HS-5 (cell line): ENCODE measurements around the gene ARHGAP5.

Source experiments
- DNase-seq: peaks from one replicate; pipeline ENCODE4 v3.0.0-alpha.2; 2012; ENCODE audit warnings: low read depth

Gene ARHGAP5, protein sequence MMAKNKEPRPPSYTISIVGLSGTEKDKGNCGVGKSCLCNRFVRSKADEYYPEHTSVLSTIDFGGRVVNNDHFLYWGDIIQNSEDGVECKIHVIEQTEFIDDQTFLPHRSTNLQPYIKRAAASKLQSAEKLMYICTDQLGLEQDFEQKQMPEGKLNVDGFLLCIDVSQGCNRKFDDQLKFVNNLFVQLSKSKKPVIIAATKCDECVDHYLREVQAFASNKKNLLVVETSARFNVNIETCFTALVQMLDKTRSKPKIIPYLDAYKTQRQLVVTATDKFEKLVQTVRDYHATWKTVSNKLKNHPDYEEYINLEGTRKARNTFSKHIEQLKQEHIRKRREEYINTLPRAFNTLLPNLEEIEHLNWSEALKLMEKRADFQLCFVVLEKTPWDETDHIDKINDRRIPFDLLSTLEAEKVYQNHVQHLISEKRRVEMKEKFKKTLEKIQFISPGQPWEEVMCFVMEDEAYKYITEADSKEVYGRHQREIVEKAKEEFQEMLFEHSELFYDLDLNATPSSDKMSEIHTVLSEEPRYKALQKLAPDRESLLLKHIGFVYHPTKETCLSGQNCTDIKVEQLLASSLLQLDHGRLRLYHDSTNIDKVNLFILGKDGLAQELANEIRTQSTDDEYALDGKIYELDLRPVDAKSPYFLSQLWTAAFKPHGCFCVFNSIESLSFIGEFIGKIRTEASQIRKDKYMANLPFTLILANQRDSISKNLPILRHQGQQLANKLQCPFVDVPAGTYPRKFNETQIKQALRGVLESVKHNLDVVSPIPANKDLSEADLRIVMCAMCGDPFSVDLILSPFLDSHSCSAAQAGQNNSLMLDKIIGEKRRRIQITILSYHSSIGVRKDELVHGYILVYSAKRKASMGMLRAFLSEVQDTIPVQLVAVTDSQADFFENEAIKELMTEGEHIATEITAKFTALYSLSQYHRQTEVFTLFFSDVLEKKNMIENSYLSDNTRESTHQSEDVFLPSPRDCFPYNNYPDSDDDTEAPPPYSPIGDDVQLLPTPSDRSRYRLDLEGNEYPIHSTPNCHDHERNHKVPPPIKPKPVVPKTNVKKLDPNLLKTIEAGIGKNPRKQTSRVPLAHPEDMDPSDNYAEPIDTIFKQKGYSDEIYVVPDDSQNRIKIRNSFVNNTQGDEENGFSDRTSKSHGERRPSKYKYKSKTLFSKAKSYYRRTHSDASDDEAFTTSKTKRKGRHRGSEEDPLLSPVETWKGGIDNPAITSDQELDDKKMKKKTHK (N-terminal part only)

GRCh38 chr14:32077081-32078022 lies at the start of gene ARHGAP5:
TSS of gene ARHGAP5 (plus strand) at chr14:32077304. CDS start at chr14:32090670, 13,366 bp downstream.
- DNase-seq = no peak

DNA sequence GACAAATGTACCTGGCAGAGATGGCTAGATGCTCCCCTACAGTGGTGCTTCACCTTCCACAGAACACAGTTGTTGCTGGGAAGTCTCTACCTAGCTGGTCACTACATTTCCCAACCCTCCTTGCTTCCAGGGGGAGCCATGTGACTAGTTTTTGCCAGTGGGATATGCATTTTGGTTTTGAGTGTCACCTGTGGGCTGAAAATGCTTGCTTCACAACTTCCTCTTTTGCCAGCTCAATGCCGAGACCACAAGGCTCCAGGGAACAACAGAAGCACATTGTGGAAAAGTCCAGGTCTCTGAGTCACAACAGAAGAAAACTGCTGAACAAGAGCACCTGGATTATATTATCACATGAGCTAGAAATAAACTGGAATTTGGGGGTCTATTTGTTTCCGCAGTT lies 48.5 kb upstream of the ARHGAP5 start:
- no peak for DNase-seq

- DNase-seq = no peak
Observed at GRCh38 chr14:32033543-32033942, 43.6 kb upstream of the ARHGAP5 start.

- DNase-seq = no peak
Observed at GRCh38 chr14:32038876-32039275, 38.2 kb upstream of the ARHGAP5 start.

DNA sequence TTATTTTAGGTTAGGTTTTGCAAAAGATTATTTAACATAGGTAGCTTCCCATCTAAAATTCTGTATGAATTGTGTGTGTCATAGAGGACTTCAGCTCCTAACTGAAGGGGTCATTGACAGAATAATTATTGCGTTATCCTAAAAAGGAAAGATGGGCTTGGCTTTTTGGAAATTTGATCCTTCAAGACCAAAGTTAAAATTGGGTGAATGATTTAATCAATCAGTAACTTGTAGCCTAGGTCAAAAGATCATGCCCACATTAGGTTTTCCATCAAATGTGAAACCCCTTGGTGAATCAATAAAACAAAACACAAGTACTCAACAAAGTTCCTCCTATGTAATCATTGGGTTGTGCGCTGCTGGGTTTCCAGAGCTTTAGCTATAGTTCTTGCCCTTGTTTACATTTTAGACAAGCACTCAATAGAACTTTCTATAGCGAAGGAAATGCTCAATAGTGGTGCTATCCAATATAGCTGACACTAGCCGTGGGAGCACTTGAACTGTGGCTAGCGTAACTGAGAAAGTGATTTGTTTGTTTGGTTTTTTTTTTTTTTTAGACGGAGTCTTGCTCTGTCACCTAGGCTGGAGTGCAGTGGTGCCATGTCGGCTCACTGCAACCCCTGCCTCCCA lies 37.6 kb upstream of the ARHGAP5 start:
- DNase-seq = no peak

DNA sequence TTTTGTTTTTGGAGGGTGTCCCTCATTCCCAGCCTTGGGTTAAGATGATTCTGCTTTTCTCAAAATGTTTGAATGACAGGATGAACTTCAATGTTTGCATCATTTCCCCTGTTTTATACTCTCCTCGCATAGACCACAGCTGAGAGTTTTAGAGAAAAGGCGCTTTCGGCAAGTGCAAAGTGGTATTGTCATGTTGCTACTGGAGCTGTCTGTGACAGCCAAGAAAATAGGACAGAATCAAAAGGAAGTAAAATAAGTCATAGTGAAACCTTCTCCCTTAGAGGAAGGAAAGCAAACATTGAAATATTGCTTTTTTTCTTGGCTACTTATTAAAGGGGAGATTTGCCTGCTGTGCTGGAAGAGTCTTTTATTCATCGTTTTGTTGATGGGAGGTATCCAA lies 33.5 kb upstream of the ARHGAP5 start:
- DNase-seq = no peak

DNA sequence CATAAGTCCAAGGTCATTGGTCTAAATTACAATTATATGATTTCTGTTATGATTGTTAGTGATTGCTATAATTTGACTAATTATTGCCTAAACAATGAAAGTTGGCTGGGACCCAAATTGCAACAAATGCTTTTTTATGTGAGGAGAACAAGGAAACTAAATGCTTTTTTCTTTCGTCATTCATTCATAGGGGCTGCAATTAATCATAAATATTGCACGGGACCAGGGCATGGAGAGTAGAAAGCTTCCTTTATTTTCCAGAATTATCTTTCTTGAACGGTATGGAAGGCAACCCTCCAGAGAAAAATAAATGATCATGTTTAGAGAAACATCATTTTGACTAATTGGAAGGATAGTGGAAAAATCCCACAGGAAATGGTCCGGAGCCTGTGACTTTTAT lies 32.6 kb upstream of the ARHGAP5 start:
- DNase-seq = no peak

- no peak for DNase-seq
Observed at GRCh38 chr14:32047791-32048190, 29.3 kb upstream of the ARHGAP5 start.

GRCh38 chr14:32049361-32050088 lies 27.6 kb upstream of the ARHGAP5 start:
- DNase-seq = no peak

- no peak for DNase-seq
Observed at GRCh38 chr14:32050878-32051277, 26.2 kb upstream of the ARHGAP5 start.

DNA sequence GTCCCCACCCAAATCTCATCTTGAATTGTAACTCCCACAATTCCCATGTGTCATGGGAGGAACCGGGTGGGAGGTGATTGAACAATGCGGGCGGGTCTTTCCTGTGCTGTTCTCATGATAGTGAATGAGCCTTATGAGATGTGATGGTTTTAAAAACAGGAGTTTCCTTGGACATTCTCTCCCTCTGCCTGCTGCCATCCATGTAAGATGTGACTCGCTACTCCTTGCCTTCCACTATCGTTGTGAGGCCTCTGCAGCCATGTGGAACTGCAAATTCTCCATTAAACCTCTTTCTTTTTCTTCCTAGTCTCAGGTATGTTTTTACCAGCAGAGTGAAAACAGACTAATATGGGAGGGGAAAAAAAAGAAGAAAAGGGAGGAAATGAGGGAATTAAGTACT lies 22.6 kb upstream of the ARHGAP5 start:
- DNase-seq = no peak

- no peak for DNase-seq
Observed at GRCh38 chr14:32055175-32055574, 21.9 kb upstream of the ARHGAP5 start.

- no peak for DNase-seq
Observed at GRCh38 chr14:32059702-32060101, 17.4 kb upstream of the ARHGAP5 start.

- no peak for DNase-seq
Observed at GRCh38 chr14:32064931-32065330, 12.2 kb upstream of the ARHGAP5 start.

- DNase-seq = no peak
Observed at GRCh38 chr14:32068708-32069107, 8.4 kb upstream of the ARHGAP5 start.

- no peak for DNase-seq
Observed at GRCh38 chr14:32070282-32070681, 6.8 kb upstream of the ARHGAP5 start.

DNA sequence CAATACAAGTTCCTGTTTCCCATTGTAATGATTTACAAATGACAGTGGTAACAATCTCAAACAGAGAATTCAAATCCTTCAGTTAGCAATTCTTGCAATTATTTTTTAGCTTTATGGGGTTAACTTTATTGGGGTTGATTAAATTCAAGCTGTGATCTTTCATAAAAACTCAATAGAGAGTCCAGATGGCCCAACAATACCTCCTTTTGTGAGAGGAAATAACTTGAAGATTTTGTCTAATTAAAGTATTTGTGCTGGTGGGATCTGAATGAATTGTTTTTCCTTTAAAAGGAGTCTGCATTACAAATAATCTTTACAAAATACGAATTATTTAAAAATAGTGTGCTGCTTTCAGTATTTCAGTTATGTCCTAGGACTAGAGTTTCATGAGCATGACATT lies 4.4 kb upstream of the ARHGAP5 start:
- no peak for DNase-seq

DNA sequence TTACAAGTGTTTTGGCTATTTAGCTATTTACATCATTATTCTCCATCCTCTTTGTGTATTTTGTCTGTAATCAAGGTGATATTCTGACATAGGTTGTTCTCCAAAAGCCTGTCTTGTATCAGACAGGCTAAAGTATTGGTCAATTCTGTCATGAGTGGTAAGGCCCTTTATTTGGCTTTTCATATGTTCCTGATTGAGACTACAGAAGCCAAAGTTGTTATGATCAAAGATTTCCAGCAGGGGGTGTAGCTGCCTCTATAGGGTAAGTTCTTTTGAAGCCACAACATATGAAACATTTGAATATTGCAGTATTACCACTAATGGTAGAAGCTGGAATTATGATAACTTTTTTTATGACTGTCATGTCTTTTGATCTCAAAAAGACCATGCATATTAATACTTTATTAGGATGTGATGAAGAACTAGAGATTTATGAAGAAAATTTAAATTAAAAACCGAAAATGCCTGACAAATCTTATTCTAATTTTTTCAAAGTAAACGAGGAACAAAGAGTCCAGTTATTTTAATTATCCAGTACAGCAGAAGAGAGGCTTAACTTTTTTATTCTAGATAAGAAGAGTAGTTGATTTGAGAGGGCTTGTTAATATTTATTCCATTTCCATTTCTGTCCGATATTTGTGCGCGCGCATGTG lies 3.4 kb upstream of the ARHGAP5 start:
- DNase-seq = peak; percentile 48

DNA sequence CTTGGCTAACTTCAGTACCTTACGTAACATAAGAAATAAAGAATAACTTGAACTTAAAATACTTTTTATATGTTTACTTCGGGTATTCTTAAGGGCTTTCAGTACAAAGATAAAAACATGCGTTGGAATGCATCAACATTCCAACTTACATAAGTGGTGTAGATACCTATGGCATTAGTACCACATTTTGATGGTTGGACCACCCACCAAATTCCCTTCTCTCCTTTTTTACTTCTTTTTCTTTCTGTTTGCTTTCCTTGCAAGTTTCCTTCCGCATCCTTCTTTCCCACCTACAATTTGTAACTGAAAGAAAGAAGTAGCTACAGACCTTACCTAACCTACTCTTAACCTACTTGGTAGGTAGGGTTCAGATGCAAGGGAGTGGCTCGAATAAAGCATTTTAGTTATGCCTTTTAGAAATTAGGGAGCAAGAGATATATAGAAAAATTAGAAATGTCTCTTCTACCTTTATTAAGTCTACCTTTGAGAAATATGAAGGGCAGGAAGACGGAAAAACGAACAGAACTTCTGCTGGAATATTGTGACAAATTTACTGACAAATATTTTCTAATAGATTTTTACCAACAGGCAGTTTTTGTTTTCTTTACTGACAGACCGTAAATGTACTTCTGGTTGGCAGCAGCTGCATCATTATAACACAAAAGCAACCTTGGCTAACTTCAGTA lies 2.1 kb upstream of the ARHGAP5 start:
- DNase-seq = no peak
